ENCODE results near the gene NREP.
A peak's percentile ranks its signal among the peaks of the same experiment; 100 is the strongest.

NREP gene

GRCh38 chr5:111764019-111764418, 7.0 kb upstream of the NREP start:
- DNase-seq: no peak

GRCh38 chr5:111762895-111763294, 5.9 kb upstream of the NREP start:
- peak; percentile 24 for DNase-seq

- DNase-seq: no peak
Observed at GRCh38 chr5:111758284-111758628, 1.3 kb upstream of the NREP start.

- peak; percentile 98 for DNase-seq
Observed at GRCh38 chr5:111757355-111758283, 625 bp upstream of the NREP start.

GRCh38 chr5:111755942-111756381, 1.0 kb downstream of the NREP start:
- peak; percentile 69 for DNase-seq

- DNase-seq: peak; percentile 49
Observed at GRCh38 chr5:111755345-111755941, 1.6 kb downstream of the NREP start.

- DNase-seq: no peak
Observed at GRCh38 chr5:111753884-111754589, 3.0 kb downstream of the NREP start.

GRCh38 chr5:111752426-111752965, 4.5 kb downstream of the NREP start:
- DNase-seq: no peak

- DNase-seq: no peak
Observed at GRCh38 chr5:111749303-111750026, 7.5 kb downstream of the NREP start.

GRCh38 chr5:111748304-111748763, 8.7 kb downstream of the NREP start:
- DNase-seq: no peak

GRCh38 chr5:111747337-111747736, 9.7 kb downstream of the NREP start:
- DNase-seq: peak; percentile 13

GRCh38 chr5:111746791-111747190, 10.2 kb downstream of the NREP start:
- no peak for DNase-seq

- no peak for DNase-seq
Observed at GRCh38 chr5:111745075-111745739, 11.8 kb downstream of the NREP start.

- DNase-seq: peak; percentile 37
Observed at GRCh38 chr5:111744455-111744854, 12.5 kb downstream of the NREP start.

- DNase-seq: peak; percentile 24
Observed at GRCh38 chr5:111743988-111744387, 13.0 kb downstream of the NREP start.

- peak; percentile 31 for DNase-seq
Observed at GRCh38 chr5:111743512-111743911, 13.5 kb downstream of the NREP start.

GRCh38 chr5:111742177-111742994, 14.6 kb downstream of the NREP start:
- peak; percentile 78 for DNase-seq

- DNase-seq: peak; percentile 92
Observed at GRCh38 chr5:111741278-111741677, 15.7 kb downstream of the NREP start.

GRCh38 chr5:111739416-111739815, 17.6 kb downstream of the NREP start:
- peak; percentile 16 for DNase-seq

GRCh38 chr5:111738118-111738517, 18.9 kb downstream of the NREP start:
- DNase-seq: no peak

GRCh38 chr5:111737716-111738115, 19.3 kb downstream of the NREP start:
- no peak for DNase-seq

Measured in NCI-H69 (cell line).